CD4-positive, alpha-beta T cell treated with Interleukin-1 beta for 1 hour (primary cell): ENCODE measurements around the gene NLK.
"Not testable (repeated sequence)": the region's sequence is repeated elsewhere in the genome, so short reads cannot be mapped to it uniquely, and the experiment has no call there.

Source experiments
- DNase-seq, 2 donors: peaks; one replicate each; pipeline ENCODE4 v3.0.0-alpha.2; 2020 to 2022

NLK gene

DNA sequence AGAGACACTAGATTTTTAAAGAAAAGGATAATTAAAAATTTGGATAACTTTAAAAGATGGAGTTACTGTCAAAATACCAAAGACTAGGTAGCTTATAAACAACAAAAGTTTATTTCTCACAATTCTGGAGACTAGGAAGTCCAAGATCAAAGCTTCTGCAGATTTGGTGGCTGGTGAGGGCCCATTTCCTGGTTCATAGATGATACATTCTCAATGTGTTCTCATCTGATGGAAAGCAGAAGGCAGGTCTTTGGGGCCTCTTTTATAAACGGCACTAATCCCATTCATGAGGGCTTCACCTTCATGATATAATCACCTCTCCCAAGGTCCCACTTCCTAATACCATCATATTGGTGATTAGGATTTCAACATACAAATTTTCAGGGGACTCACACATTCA lies 33.7 kb downstream of the NLK start:
- no peak for DNase-seq

GRCh38 chr17:28077140-28077539 lies 34.7 kb downstream of the NLK start:
- DNase-seq, result not testable (repeated sequence)

DNA sequence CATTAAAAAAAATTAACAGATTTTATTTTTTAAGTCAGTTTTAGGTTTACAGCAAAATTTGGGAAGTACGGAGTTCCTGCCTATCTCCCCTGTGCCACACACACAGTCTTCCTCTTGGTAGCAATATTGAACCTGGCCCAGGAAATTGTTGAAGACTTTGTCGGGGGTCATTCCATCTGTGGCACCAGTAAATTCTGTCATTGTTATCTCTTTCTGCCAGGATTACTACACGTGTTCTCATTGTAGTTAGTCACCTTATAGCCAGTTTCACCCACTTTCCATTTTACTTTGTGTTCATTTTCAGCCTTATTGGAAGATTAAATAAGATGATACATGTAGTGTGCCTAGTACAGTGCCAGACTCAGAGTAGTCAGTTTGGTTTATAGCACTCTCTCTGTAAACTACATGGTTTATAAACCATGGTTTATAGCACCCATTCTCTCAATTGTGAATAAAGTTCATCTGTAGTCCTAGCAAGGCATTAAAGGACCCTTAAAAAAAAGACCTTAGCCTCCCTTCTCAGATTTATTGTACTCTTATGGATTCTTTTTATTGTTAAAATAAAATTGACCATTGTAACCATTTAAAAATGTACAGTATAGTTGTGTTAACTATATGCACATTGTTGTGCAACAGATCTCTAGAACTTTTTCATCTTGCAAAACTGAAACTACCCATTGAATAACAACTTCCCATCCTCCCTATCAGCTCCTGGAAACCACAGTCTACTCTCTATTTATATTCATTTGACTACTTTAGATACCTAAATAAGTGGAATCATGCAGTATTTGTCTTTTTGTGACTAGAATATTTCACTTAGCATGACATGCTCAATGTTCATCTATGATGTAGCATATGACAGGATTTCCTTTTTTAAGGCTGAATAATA lies 36.1 kb downstream of the NLK start:
- no peak for DNase-seq

- DNase-seq, result no peak
These were observed 39.0 kb downstream of the NLK start for GRCh38 chr17:28081467-28081866.

- DNase-seq, result no peak
These were observed 43.3 kb downstream of the NLK start for GRCh38 chr17:28085766-28086165.

GRCh38 chr17:28086519-28086918 lies 44.0 kb downstream of the NLK start:
- DNase-seq, result no peak

DNA sequence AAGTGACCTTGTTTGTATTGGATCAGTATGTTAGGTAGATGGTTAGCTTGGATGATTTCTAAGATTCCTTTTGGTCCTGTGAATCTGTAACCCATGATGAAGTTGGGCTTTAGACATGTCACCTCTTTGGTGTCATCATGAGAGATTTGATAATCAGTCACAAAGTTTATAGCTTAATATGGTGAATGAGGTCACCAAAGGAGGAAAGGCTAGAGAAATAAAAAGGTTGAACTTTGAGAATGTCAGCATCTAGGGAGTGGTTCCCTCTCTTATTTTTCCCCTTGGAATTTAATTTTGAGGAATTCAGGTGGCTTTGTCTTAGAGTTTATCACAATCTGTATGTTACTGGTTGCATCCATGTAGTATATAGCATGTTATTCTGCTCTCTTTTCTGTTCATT lies 45.3 kb downstream of the NLK start:
- no peak for DNase-seq

GRCh38 chr17:28090551-28090950 lies 48.1 kb downstream of the NLK start:
- DNase-seq, result no peak

GRCh38 chr17:28092088-28092487 lies 49.6 kb downstream of the NLK start:
- DNase-seq, result no peak

DNA sequence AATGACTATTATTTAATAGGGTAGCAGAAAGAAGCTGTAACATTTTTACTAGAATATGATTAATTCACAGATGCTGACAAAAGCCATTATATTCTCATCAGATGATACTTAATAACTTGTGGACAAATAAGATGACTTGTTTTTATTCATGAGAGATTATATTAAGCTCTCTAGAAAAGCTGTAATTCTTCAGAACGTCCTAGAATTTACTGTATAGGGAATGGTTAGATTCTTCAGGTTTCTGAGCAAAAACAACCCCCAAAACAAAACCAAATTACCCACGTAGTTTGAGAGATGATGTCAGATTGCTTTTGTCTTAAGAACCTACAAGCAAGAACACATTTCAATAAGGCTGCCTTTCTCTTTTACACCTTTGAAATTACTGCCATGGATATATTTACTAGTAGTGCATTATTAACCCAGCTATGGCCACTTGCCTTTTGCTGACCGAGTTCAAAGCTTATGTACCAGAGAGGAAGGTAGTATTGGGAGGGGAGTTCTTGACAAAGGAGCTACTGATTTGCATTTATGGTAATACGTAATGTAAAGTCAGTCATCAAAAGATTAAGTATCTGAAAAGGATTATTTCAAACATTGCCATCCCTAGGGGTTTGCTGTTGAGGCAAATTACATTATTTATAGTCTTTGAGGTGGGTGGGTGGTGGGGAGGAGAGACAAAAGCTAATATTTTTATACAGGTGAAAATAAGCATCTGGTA lies 51.7 kb downstream of the NLK start:
- DNase-seq, result no peak

GRCh38 chr17:28096756-28097155 lies 54.3 kb downstream of the NLK start:
- DNase-seq, result no peak

DNA sequence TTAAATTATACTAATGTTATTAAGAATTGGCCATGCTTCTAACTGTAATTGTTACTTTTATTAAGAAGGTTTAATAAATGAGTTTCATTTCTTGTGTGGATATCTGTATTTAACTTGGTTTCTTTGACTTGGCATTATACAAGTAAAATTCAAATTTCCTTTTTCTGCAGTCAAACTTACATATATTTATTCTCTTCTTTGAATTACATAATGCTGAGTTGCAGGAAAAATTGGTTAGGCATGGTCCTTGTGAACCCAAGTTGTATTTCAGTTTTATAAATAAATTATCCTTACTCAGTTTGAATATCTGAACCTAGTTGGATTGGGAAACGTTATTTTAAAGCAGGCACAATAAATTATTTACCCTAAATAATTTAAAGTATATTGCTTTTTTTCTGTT lies 54.8 kb downstream of the NLK start:
- no peak for DNase-seq

- DNase-seq, result no peak
These were observed 55.4 kb downstream of the NLK start for GRCh38 chr17:28097901-28098300.

GRCh38 chr17:28098591-28098990 lies 56.1 kb downstream of the NLK start:
- DNase-seq, result not testable (repeated sequence)

DNA sequence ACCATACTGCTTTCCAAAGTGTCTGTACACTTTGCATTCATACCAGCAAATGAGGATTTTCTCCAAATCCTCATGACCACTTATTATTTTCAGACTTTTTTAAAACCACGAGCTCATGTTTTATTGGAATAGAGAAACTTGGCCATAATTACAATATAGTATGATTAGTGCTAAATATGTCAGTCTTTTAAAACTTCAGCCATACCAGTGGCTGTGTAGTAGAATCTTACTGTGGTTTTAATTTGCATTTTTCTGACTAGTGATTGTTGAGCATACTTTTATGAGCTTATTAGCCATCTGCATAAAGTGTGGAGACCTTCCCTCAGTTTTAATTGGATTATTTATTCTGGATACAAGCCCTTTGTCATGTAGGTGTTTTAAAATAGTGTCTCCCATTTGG lies 57.8 kb downstream of the NLK start:
- no peak for DNase-seq

DNA sequence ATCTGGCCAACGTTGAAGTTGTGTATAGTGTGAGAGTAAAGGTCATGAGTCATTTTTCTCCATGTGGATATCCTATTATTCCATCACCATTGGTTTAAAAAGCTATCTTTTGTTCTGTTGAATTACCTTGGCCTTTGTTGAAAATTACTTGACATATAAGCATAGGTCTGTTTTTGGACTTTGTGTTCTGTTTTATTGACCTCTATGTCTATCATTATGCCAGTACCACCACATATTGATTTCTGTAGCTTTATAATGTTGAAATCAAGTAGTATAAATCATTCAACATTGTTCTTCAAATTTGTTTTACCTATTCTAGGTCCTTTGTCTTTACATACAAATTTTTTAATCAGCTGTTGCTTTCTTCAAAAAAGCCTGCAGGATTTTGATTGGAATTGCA lies 58.5 kb downstream of the NLK start:
- no peak for DNase-seq

GRCh38 chr17:28101919-28102318 lies 59.4 kb downstream of the NLK start:
- no peak for DNase-seq

DNA sequence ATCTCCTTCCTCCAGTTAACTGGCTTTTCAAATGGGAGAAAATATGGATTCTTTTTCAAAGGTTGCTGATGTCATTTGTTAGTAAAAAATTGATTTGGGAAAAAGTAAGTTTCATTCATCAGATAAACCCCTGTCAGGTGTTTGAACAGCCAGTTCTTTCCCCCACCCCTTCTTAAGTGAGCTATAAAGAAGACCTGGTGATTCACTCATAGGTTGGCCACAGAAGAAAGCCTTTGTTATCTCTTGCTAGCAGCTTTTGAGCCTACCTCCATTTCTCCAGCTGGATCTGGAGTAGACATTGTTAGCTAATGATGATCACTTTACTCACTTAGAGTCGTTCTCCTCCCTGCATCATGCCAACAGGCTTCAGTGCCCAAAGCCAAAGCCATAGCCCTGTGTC lies 63.0 kb downstream of the NLK start:
- DNase-seq, result no peak

- no peak for DNase-seq
These were observed 67.7 kb downstream of the NLK start for GRCh38 chr17:28110184-28110583.

DNA sequence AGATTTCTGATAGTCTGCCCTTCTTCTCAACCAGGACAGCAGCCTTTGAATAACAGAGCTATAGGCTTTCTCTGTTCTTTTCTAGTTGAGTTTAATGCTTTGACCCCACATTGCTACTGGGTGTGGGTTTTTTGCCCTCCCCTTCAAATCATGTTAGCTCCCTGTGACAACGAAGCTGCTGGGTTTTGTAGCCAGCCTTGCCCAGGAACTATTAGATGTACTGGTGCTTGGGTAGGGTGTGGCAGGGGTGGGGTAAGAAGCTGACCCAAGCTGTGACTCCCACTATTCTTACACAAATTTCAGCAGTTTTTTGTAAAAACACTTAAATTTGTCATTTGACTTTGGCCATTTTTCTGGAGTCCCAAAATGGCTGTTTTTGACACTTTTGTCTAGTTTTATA lies 69.7 kb downstream of the NLK start:
- DNase-seq, result no peak

DNA sequence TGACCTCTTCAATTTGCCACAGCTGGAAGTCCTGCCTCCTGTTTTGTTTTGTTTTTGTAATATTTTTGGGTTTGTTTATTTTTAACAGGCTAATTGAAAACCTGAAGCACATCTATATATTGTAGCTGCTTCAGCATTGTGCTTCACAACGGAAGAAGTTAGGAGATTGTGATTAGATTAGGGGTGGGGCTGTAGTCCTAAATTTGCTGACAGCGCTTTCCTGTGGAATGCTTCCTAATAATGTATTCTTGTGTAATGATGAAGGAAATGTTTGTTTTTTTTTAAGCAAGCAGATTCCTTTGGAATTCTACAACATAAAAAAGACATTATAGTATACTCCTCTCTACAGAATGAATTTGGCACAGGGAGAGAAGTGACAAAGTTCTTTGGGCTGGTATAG lies 70.1 kb downstream of the NLK start:
- no peak for DNase-seq

GRCh38 chr17:28113269-28113668 lies 70.8 kb downstream of the NLK start:
- no peak for DNase-seq

DNA sequence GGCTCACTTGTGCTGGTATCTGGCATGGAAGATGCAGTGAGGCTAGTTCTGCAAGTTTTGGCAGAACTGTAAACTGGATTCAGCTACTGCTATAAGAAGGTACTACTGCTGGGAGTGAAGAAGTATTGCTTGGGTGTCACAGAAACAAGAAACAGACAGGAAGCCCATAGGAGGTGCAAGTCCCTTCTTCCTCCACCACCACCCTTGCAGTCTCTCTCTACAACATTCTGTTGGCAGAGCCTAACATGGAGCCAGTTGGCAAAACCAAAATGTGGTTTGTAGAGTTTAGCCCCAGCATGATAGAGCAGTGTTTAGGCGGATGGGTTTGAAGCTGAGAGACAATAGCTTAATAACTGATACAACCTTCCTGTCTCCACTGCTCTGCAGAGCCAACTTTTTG lies 72.6 kb downstream of the NLK start:
- no peak for DNase-seq

DNA sequence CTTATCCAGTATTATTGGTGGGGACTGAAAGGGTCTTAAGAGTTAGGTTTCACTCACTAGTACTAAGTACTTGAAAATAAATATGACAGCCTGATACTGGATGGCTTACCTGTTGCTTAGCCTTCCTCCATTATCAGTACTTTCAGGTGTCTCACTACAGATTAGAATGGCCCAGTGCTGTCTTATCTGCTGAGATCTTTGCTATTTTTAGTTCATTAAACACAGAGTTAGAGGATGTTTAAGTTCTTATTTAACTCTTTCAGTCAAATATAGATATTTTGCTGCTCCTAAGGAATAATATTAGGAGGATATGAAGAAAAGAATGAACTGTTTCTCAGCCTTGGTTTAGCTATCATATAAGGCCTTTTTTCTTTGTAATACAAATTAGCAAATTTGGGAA lies 74.8 kb downstream of the NLK start:
- DNase-seq, result no peak

DNA sequence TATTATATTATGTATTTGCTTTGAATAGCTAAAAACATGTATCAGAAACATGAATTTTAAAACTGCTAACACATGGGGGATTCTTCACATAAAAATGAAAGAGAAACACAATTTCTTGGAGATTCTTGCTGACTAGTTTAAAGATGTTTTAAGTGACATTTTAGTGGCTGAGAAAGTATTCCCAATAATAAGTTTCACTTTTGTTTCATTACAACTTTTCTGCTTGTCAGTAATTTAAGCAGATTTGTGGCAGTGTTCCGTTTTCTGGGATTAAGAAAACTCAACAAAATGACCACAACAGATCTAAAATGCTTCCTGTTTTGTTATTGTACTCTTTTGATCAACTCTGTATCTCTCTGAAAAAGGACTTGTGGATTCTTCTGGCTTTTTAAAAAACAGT lies 75.9 kb downstream of the NLK start:
- DNase-seq, result no peak
